Ovary (tissue), 9 donors: Measurements from ENCODE around the gene MMP14. TPM values are rescaled to one million over a fixed set of nuclear protein-coding genes. Genes with fewer than 3 reads are reported as not detected.

ENCODE experiments used
- DNase-seq, 5 donors: peaks; one replicate each; pipeline ENCODE4 v3.0.0-alpha.2; 2019 to 2020
- H3K27ac ChIP-seq, 2 donors: fragments of 200-600 bp; one replicate each; pipeline versions ENCODE4 v1.5.1 to v1.8.0; 2019 to 2022
- H3K27me3 ChIP-seq: fragments of 200-600 bp; one replicate; pipeline ENCODE4 v1.8.0; 2022
- H3K36me3 ChIP-seq: fragments of 200-600 bp; sonication (generic); one replicate; pipeline ENCODE4 v1.5.1; 2019
- H3K4me1 ChIP-seq: one replicate; pipeline ENCODE4 v1.8.1; 2013; ENCODE audit warnings: mild to moderate bottlenecking, moderate library complexity; ENCODE audit not compliant: insufficient read depth
- H3K4me3 ChIP-seq: fragments of 200-600 bp; sonication (generic); one replicate; pipeline ENCODE4 v1.5.1; 2017
- H3K9me3 ChIP-seq, 2 donors: fragments of 200-600 bp in 1 of 2; sonication (generic) in 1 of 2; one replicate each; pipeline versions ENCODE4 v1.5.1 to v1.8.1; 2013 to 2019; ENCODE audit warnings: mild to moderate bottlenecking in 1 of 2, moderate library complexity in 1 of 2
- EP300 ChIP-seq: sonication (generic); formaldehyde crosslinking; IDR thresholded peaks from one replicate; pipeline ENCODE4 v1.6.1; 2017; ENCODE audit warnings: antibody characterized with exemption
- POLR2A ChIP-seq: fragments of 450-650 bp; IDR thresholded peaks from one replicate; pipeline ENCODE4 v1.6.1; 2017; ENCODE audit warnings: antibody characterized with exemption, mild to moderate bottlenecking, moderate library complexity
- WGBS, 3 donors: extraction: QIAGEN DNeasy Blood & Tissue Kit in 1 of 3; methylation state at CpG; one replicate each; pipeline versions ENCODE4 v1.1.5 to v1.1.7; 2013 to 2017; 5-methylcytosine and 5-hydroxymethylcytosine counted together
- intact Hi-C, 4 donors: fragments of 100-400 bp; cut with DNase I; formaldehyde crosslinking; loops; one replicate each; pipeline versions ENCODE4 v1.11.0 to v1.15.1; 2022 to 2023
- polyA plus RNA-seq, 2 donors: library from polyadenylated mRNA; stranded (reverse); fragments of 200-250 nt in 1 of 2; fragments of 350-450 nt in 1 of 2; fragmentation: Illumina TruSeq in 1 of 2; extraction: RNeasy Lipid Tissue Mini Kit (QIAGEN cat#74804) in 1 of 2; gene quantifications; one replicate each; pipeline ENCODE4 v1.2.3, GENCODE V29; 2013 to 2014
- total RNA-seq, 7 donors: library from RNA; depleted of rRNA in 2 of 7; stranded (reverse); fragments of >200 nt in 2 of 7; fragmentation: NEBNext Ultra II Directional in 3 of 7; extraction: Animal tissue kit (Norgen Biotek cat#: 25700) in 3 of 7; gene quantifications; one replicate each; pipeline versions ENCODE4 v1.1.0 to v1.2.4, GENCODE V29; 2016 to 2023
- TF ChIP-seq, protein P1 (sequence below), 3 donors: fragments of 450-650 bp in 2 of 3; fragments of 200-600 bp in 1 of 3; IDR thresholded peaks; one replicate each; pipeline versions ENCODE4 v1.5.1 to v1.8.0; 2016 to 2022; ENCODE audit warnings: antibody characterized with exemption in 3 of 3, mild to moderate bottlenecking in 1 of 3
- donor health status: DM: no; HTN: no; CAD: no; lungs with moderate emphysema.
- donor health status: DM: no; HTN: no; CAD: no.
- donor health status: Bipolar disorder and iron deficiency.
- donor health status: DM: yes; HTN: yes; CAD: no.
- donor health status: DM: no; HTN: no; CAD: no.
- donor health status: DM: yes; HTN: yes; CAD: no.

Gene MMP14
- total and polyA plus RNA-seq, 9 donors: 70.0 to 267 (median 156) TPM

DNA sequence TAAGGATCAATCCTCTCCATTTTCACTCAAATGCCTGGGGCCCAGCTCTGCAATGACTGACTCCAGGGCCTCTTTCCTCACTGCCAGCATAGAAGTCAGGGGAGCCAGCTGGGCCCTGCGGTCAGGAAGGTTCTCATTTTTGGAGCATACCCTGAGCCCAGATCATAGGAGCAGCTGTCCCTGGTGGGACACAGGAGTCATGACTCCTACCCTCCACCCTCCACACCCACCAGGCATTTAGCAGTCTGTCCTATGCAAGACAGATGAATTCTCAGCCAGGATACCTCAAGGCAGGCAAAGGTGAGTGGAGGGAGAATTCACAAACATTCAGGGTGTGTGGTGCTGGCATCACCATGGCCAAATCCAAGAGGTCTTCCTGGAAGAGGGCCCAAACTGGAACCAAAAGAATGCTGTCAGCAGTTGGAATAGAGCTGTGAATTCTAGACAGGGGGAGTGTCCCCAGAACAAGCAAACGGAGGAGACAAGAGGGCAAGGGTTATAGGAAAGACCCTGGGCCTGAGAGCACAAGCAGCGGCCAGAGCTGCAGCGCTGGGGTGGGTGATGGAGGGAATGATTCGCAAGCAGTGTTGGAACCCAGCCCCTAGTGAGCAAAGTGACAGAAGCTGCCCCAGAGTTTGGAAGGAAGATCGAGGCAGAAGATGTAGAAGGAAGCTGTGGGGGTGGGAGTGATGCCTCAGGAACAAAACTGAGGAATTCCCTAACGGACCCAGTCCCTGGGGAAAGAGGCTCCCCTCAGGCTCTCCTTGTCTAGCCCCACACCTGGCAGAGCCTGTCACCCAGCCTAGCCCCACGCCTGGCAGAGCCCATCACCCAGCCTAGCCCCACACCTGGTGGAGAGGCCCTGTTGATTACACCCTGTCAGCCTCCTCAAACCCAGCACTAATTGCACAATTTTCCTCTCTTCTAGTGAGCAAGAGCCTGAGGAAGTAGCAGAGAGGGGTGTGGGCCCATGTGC lies 42.2 kb downstream of the MMP14 start:
- Histone ChIP-seq H3K9me3 (no peaks in the 10 kb centered on the region), H3K27ac (no peak overlapping the region), H3K27me3 (no peaks in the 10 kb centered on the region), H3K4me3 (no peak overlapping the region), H3K4me1 (peaks cover 2% of the 10 kb centered on the region), H3K36me3 (no peaks in the 10 kb centered on the region)
- DNase-seq: no peak
- 70 to 73% (median 72%) methylated on average over 8 of the region's 8 CpGs for WGBS, 3 donors
- intact Hi-C loops: loop anchor here in 1 of 4 donors (10.0 kb wide), 1 partner anchor 106 kb away; the partner anchor contains the start of gene AJUBA
- TF ChIP-seq EP300 (no peak), POLR2A (no peak)
- TF ChIP-seq, protein P1, sequence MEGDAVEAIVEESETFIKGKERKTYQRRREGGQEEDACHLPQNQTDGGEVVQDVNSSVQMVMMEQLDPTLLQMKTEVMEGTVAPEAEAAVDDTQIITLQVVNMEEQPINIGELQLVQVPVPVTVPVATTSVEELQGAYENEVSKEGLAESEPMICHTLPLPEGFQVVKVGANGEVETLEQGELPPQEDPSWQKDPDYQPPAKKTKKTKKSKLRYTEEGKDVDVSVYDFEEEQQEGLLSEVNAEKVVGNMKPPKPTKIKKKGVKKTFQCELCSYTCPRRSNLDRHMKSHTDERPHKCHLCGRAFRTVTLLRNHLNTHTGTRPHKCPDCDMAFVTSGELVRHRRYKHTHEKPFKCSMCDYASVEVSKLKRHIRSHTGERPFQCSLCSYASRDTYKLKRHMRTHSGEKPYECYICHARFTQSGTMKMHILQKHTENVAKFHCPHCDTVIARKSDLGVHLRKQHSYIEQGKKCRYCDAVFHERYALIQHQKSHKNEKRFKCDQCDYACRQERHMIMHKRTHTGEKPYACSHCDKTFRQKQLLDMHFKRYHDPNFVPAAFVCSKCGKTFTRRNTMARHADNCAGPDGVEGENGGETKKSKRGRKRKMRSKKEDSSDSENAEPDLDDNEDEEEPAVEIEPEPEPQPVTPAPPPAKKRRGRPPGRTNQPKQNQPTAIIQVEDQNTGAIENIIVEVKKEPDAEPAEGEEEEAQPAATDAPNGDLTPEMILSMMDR (IDR thresholded peaks at IDR 0.05): no peak

DNA sequence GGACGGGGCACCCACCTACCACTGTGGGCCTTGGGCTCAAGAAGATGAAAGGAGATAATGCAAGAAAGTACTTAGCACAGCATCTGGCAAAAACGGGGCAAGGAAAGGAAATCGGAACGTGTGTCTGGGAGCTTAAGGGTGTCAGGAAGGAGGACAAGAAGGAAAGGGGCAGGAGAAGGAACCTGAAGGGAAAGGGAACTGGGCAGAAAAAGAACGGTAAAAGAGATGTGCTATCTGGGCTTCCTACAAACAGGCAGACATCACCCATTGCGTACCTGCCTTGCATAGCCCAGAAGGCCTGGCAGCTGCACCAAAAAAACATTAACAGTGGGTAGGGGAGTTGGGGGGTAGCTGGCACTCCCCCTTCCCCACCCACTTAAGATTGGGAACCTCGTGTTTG lies 45.7 kb downstream of the MMP14 start:
- 25 to 31% (median 26%) methylated on average over 7 of the region's 7 CpGs for WGBS, 3 donors
- Histone ChIP-seq H3K4me1 (peaks cover 2% of the 10 kb centered on the region), H3K9me3 (no peaks in the 10 kb centered on the region), H3K27ac (no peak overlapping the region), H3K36me3 (no peaks in the 10 kb centered on the region), H3K4me3 (no peak overlapping the region), H3K27me3 (no peaks in the 10 kb centered on the region)
- TF ChIP-seq POLR2A (no peak), EP300 (no peak)
- TF ChIP-seq, protein P1 (IDR thresholded peaks at IDR 0.05): no peak
- intact Hi-C loops: no loop called here
- no peak for DNase-seq

DNA sequence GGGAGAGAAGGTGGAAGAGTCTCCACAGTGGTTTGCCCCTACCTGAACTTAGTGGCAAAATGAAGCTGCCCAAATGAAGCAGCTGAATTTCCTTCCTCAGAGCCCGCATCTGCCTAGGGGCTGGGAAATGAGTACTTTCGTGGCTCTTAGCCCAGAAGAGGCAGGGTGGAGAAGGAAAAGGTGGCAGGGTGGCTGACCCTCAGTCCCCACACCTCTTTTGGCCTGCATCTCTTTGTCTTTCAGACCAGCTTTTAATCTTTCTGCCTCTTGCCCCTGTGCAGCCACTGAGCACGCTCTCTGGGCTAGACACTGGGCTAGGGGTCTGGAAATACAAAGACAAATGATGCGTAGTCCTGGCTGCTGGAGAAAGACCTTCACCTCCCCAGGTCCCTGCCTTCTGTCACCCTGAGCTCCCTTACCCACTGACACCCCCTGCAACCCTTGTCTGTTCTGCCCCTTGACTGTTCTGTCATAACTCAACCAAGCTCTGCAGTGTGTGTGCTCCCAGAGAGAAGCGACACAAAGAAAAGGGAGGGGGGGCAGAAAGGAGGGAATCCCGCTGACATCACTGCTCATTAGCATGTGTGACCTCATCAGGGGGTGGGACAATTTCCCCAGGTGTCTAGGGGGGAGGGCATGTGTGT lies 46.3 kb downstream of the MMP14 start:
- peak in 3 of 5 donors; percentile 32 to 56 (median 47) for DNase-seq
- Histone ChIP-seq H3K27me3 (no peaks in the 10 kb centered on the region), H3K4me3 (no peak overlapping the region), H3K27ac (no peak overlapping the region), H3K36me3 (no peaks in the 10 kb centered on the region), H3K9me3 (no peaks in the 10 kb centered on the region), H3K4me1 (peaks cover 3% of the 10 kb centered on the region)
- TF ChIP-seq POLR2A: no peak
- TF ChIP-seq, protein P1 (IDR thresholded peaks at IDR 0.05): no peak
- TF ChIP-seq EP300: no peak
- 10 to 17% (median 12%) methylated on average over 6 of the region's 6 CpGs for WGBS, 3 donors
- intact Hi-C loops: no loop called here

DNA sequence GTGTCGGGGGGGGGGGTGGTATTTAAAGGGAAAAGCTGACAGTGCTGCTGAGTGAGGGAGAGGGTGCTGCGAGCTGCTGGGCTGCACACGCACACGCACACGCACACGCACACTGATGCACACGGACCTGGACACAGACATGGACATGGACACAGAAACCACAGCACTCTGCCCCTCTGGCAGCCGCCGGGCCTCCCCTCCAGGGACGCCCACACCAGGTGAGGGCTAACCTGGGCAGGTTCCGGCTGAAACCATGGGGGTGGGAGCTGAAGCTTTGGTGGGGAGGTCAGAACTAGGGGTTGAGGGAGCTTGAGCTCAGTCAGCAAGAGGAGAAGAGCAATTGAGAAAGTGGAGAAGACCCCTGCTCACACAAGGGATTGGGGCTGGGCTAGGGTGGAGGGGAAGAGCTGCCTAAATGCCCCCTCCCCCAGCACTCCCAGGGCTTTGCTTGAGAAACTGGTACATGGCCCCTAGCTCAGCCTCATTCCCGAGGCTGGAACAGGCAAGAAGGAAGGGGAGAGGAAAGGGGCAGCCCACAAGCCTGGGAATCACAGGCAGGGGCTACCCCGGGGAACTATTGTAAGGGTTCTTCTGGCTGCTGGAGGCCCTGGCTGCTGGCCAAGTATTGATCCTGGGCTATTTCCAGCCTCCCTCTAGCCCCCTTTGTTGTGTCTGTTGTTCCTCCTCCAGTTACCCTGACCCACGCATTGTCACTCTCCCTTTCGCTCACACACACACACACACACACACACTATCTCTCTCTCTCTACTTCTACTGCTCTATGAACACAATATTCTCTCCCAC lies 47.0 kb downstream of the MMP14 start, which contains the start of gene REM2:
Gene REM2 (plus strand): TSS at position 50 of the 804 bp plus-strand sequence. CDS start 66 bp downstream, at position 116.
- Histone ChIP-seq H3K27me3 (no peaks in the 10 kb centered on the region), H3K9me3 (no peaks in the 10 kb centered on the region), H3K36me3 (no peaks in the 10 kb centered on the region), H3K4me1 (peaks cover 8% of the 10 kb centered on the region), H3K4me3 (no peak within 1 kb of the TSS), H3K27ac (no peak within 1 kb of the TSS)
- TF ChIP-seq POLR2A: no peak
- TF ChIP-seq EP300: no peak
- TF ChIP-seq, protein P1 (IDR thresholded peaks at IDR 0.05): no peak
- peak in 1 of 5 donors; percentile 36 for DNase-seq
- 15 to 27% (median 17%) methylated on average over 14 to 15 of the region's 15 CpGs for WGBS, 3 donors
- intact Hi-C loops: no loop called here
